ENCODE results near the gene NCKAP5L. TPM values are rescaled to one million over a fixed set of nuclear protein-coding genes. Genes with fewer than 3 reads are reported as not detected.
A peak's percentile ranks its signal among the peaks of the same experiment; 100 is the strongest.

NCKAP5L gene
- total and polyA plus RNA-seq, 9 of the 15 experiments (the other 6 are each of a cell fraction or from before 2014, with no cell fraction given) = 0.01 to 14.4 (median 3.7) TPM

DNA sequence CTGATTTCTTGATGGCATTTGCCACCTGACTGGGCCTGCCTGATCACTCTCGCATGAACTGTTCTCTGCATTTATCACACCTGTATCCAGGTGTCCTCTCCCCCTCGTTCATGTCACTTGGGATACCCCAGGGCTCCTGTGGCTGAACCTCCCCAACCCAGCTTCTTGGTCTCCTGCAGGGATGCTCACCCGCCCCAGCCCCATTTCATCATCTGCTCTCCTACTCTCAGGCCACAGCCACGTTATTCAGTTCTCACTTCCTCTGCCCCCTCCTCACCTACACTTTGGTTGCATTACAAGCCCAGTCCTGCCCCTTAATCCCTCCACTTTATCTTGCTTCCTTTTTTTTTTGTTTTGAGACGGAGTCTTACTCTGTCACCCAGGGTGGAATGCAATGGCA lies 51.4 kb downstream of the NCKAP5L start:
- WGBS (ENCODE audit: insufficient coverage, low coverage, missing lambda C conversion rate) = 46% methylated on average over 5 of the region's 5 CpGs
- intact Hi-C loops (cut with micrococcal nuclease) = loop anchor here (1.0 to 5.0 kb wide), 5 partner anchors 62 to 293 kb away; partner anchors contain the start of gene ASIC1
- Histone ChIP-seq H3K79me2 (ENCODE audit: control insufficient read depth, insufficient read depth, low read length) (no peaks in the 10 kb centered on the region), H3K4me2 (ENCODE audit: insufficient read depth, low read length) (no peak overlapping the region), H3K27me3 (ENCODE audit: control insufficient read depth in 2 of 2, insufficient read depth in 2 of 2, low read length in 2 of 2) (no peaks in the 10 kb centered on the region), H3K9me1 (ENCODE audit: control insufficient read depth, insufficient read depth, low read length) (no peaks in the 10 kb centered on the region), H3K9me3 (replicated peaks; ENCODE audit: control insufficient read depth, insufficient read depth, low read depth, low read length) (no peaks in the 10 kb centered on the region), H3K36me3 (ENCODE audit: control insufficient read depth, insufficient read depth, low read length) (no peaks in the 10 kb centered on the region), H3K4me3 (no peak overlapping the region), H3K9ac (ENCODE audit: insufficient read depth in 1 of 2, low read depth in 2 of 2, low read length in 2 of 2) (no peak overlapping the region), H2AFZ (ENCODE audit: low read depth, low read length) (peak overlapping the region; percentile 67; the same call in 1 of the 2 replicates), H3K27ac (ENCODE audit: extremely low read depth, low read depth, low read length) (no peak overlapping the region), H4K20me1 (replicated peaks; ENCODE audit: control insufficient read depth, insufficient read depth, low read length) (no peaks in the 10 kb centered on the region), H3K4me1 (replicated peaks in 1 of 2; ENCODE audit: control insufficient read depth in 2 of 2, insufficient read depth in 2 of 2, low read length in 2 of 2) (peaks cover 0 to 6% of the 10 kb centered on the region in 2 experiments; a peak in 2 of 5 replicates)
- ATAC-seq (peak; percentile 11), FAIRE-seq (no peak), DNase-seq (ENCODE audit: extremely low read depth in 1 of 4, low spot score in 3 of 4) (no peak)
- no peak for TF ChIP-seq HDAC3 (IDR thresholded peaks at IDR 0.05; ENCODE audit: borderline replicate concordance, partially characterized antibody)
- no peak for TF ChIP-seq ZNF174 (CRISPR knock-in tag; IDR thresholded peaks at IDR 0.05)
- TF ChIP-seq SPI1 (IDR thresholded peaks at IDR 0.05; ENCODE audit: borderline replicate concordance, low read depth, low read length) = peak; percentile 44; the same call in 1 of the 2 replicates
- TF ChIP-seq BMI1 (IDR thresholded peaks at IDR 0.05; ENCODE audit: low read length) = no peak
- no peak for TF ChIP-seq HMG20A (CRISPR knock-in tag; conservative IDR thresholded peaks at IDR 0.05)
- TF ChIP-seq ZNF224 (CRISPR knock-in tag; IDR thresholded peaks at IDR 0.05) = no peak
- ChIA-PET POLR2A (interaction anchor here (0.9 kb wide), 1 partner anchor 9 kb away, joined by 3 read pairs; no protein-coding TSS in a partner anchor), CTCF (ENCODE audit: low intra/inter-chr PET ratio) (interaction anchor here (1.3 to 5.8 kb wide), 3 partner anchors 62 to 294 kb away, joined by 3 to 63 read pairs (median 11); no protein-coding TSS in a partner anchor)
- BruUV-seq (replicated peaks) = no TSS peak
- in situ Hi-C loops (cut with MboI) = loop anchor here (5.0 kb wide), 2 partner anchors 60 to 280 kb away; partner anchors contain the start of gene ASIC1

Measured in K562 (cell line).